GM23248 (cell line): Measurements from ENCODE around the gene MDGA2. TPM values are rescaled to one million over a fixed set of nuclear protein-coding genes. Genes with fewer than 3 reads are reported as not detected.

Source experiments
- DNase-seq: peaks from one replicate; pipeline ENCODE4 v3.0.0-alpha.2; 2015
- H2AFZ ChIP-seq: fragments of 200-600 bp; sonication (generic); 2 replicates; pipeline ENCODE4 v1.6.1; 2016; ENCODE audit warnings: antibody characterized with exemption
- H3F3A ChIP-seq: fragments of 200-600 bp; sonication (generic); 2 replicates; pipeline ENCODE4 v1.6.1; 2016; ENCODE audit warnings: mild to moderate bottlenecking, antibody characterized with exemption, mixed run types; ENCODE audit not compliant: insufficient read depth
- H3K27ac ChIP-seq: fragments of 200-600 bp; sonication (generic); 2 replicates; pipeline ENCODE4 v1.5.1; 2016; ENCODE audit warnings: mild to moderate bottlenecking
- H3K27me3 ChIP-seq: fragments of 200-600 bp; sonication (generic); replicated peaks from 2 replicates; pipeline ENCODE4 v1.6.1; 2016; ENCODE audit warnings: mild to moderate bottlenecking; ENCODE audit not compliant: insufficient read depth
- H3K36me3 ChIP-seq: fragments of 200-600 bp; sonication (generic); 2 replicates; pipeline ENCODE4 v1.6.1; 2016; ENCODE audit warnings: low read depth, mild to moderate bottlenecking
- H3K4me1 ChIP-seq: fragments of 200-600 bp; sonication (generic); 2 replicates; pipeline ENCODE4 v1.6.1; 2016; ENCODE audit warnings: mild to moderate bottlenecking; ENCODE audit not compliant: insufficient read depth
- H3K4me2 ChIP-seq: fragments of 200-600 bp; sonication (generic); one replicate; pipeline ENCODE4 v1.6.1; 2016; ENCODE audit warnings: mild to moderate bottlenecking; ENCODE audit not compliant: unreplicated experiment
- H3K4me3 ChIP-seq: fragments of 200-600 bp; sonication (generic); 2 replicates; pipeline ENCODE4 v1.5.1; 2016; ENCODE audit warnings: mild to moderate bottlenecking
- H3K79me2 ChIP-seq: fragments of 200-600 bp; sonication (generic); 2 replicates; pipeline ENCODE4 v1.6.1; 2016; ENCODE audit warnings: mild to moderate bottlenecking; ENCODE audit not compliant: insufficient read depth
- H3K9ac ChIP-seq: fragments of 200-600 bp; sonication (generic); 2 replicates; pipeline ENCODE4 v1.6.1; 2016; ENCODE audit warnings: mild to moderate bottlenecking
- H3K9me2 ChIP-seq: fragments of 200-600 bp; sonication (generic); 2 replicates; pipeline ENCODE4 v1.6.1; 2016; ENCODE audit warnings: mixed run types, mild to moderate bottlenecking, moderate library complexity; ENCODE audit not compliant: insufficient read depth
- H3K9me3 ChIP-seq: fragments of 200-600 bp; sonication (generic); one replicate; pipeline ENCODE4 v1.6.1; 2017; ENCODE audit warnings: low read depth
- H4K20me1 ChIP-seq: fragments of 200-600 bp; sonication (generic); 2 replicates; pipeline ENCODE4 v1.6.0; 2016; ENCODE audit not compliant: insufficient read depth
- EZH2 ChIP-seq: fragments of 200-600 bp; sonication (generic); IDR thresholded peaks from 2 replicates; pipeline ENCODE4 v1.6.1; 2018; ENCODE audit warnings: antibody characterized with exemption, mild to moderate bottlenecking; ENCODE audit not compliant: insufficient read depth, poor library complexity, severe bottlenecking
- EZH2phosphoT487 ChIP-seq: fragments of 200-600 bp; sonication (generic); IDR thresholded peaks from 2 replicates; pipeline ENCODE4 v1.6.1; 2018; ENCODE audit warnings: antibody characterized with exemption, moderate library complexity, mild to moderate bottlenecking, low read depth; ENCODE audit not compliant: insufficient read depth
- WGBS, 2 experiments: methylation state at CpG; one replicate each; pipeline ENCODE4 v1.1.6; 2015 to 2017; ENCODE audit warnings: low lambda C conversion rate in 2 of 2, low coverage in 1 of 2; ENCODE audit errors: missing lambda C conversion rate in 2 of 2; 5-methylcytosine and 5-hydroxymethylcytosine counted together
- in situ Hi-C: fragments of 300-500 bp; cut with MboI; formaldehyde crosslinking; loops from 2 replicates; pipeline ENCODE4 v1.15.0; 2020
- polyA plus RNA-seq: library from polyadenylated mRNA; unstranded; fragments of >200 nt; fragmentation: Nextera tagmentation; extraction: Ambion mirVana; gene quantifications from 2 replicates; pipeline ENCODE4 v1.2.1, GENCODE V29; 2016
- total RNA-seq: library from RNA; depleted of rRNA; stranded (reverse); fragments of >200 nt; shearing (Covaris generic); gene quantifications from 2 replicates; pipeline ENCODE4 v1.2.3, GENCODE V29; 2014

Gene MDGA2
- total and polyA plus RNA-seq, 2 experiments from 2014 or later: not detected

- H3K27me3 ChIP-seq: no peaks in the 10 kb centered on the region
- H3K9ac ChIP-seq: no peak overlapping the region
- in situ Hi-C loops: no loop called here
- TF ChIP-seq EZH2phosphoT487: no peak
- no peak for TF ChIP-seq EZH2
- H3K9me2 ChIP-seq: no peaks in the 10 kb centered on the region
- no peak overlapping the region for H2AFZ ChIP-seq
- WGBS, 2 experiments: 30 to 47% methylated on average over 2 of the region's 2 CpGs
- H3K4me1 ChIP-seq: no peaks in the 10 kb centered on the region
- no peak overlapping the region for H3K4me2 ChIP-seq
- DNase-seq: no peak
- no peak overlapping the region for H3K27ac ChIP-seq
- H3F3A ChIP-seq: no peaks in the 10 kb centered on the region
- H4K20me1 ChIP-seq: no peaks in the 10 kb centered on the region
- H3K79me2 ChIP-seq: no peaks in the 10 kb centered on the region
- no peak overlapping the region for H3K4me3 ChIP-seq
- no peaks in the 10 kb centered on the region for H3K36me3 ChIP-seq
- no peaks in the 10 kb centered on the region for H3K9me3 ChIP-seq
Measured at GRCh38 chr14:47262801-47263200, 412.6 kb downstream of the MDGA2 start.

DNA sequence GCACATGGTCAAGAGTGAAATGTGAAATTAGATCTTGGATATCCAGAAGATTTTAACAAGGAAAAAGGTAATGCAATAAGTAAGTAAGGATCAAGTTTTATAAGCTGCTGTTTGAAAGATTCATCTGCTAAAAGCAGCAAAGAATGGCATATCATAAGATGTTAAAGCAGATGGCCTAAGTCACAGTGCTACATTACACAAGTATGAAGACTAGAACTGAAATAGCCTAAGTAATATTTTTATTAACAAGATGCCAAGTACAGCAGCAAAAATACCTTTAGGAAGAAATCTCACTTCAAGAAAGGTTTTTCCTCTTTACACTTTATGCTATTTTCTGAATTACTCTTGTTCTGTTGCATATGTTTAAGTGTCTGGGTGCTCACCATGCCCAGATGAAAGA is 414.1 kb downstream of the MDGA2 start:
- Histone ChIP-seq H4K20me1 (no peaks in the 10 kb centered on the region), H3K4me3 (no peak overlapping the region), H3K9me3 (no peaks in the 10 kb centered on the region), H3K36me3 (no peaks in the 10 kb centered on the region), H3K9ac (no peak overlapping the region), H3K4me1 (no peaks in the 10 kb centered on the region), H2AFZ (no peak overlapping the region), H3K9me2 (no peaks in the 10 kb centered on the region), H3K4me2 (no peak overlapping the region), H3K27me3 (no peaks in the 10 kb centered on the region), H3F3A (no peaks in the 10 kb centered on the region), H3K27ac (no peak overlapping the region), H3K79me2 (no peaks in the 10 kb centered on the region)
- TF ChIP-seq EZH2: no peak
- no peak for TF ChIP-seq EZH2phosphoT487
- DNase-seq: no peak
- in situ Hi-C loops: no loop called here

DNA sequence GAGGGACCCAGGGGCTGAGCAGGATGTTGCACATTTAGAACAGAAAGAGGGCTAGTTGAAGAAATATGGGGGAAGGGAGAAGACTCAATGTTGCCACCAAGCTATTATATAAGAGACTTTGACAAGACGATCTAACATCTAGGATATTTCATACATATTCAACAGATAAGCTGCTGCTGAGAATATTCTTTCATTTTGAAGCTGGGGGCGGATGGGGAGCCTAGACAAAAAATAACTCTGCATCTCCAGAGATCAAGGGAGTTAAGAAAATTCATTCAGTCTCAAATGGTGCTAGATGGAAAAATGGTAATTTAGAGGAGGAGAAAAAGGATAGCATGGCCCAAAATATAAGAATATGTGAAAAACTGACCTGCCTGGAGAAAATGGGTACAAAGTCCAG is 415.6 kb downstream of the MDGA2 start:
- no peaks in the 10 kb centered on the region for H3K4me1 ChIP-seq
- no peaks in the 10 kb centered on the region for H4K20me1 ChIP-seq
- no peaks in the 10 kb centered on the region for H3K79me2 ChIP-seq
- H3K9me3 ChIP-seq: no peaks in the 10 kb centered on the region
- no peaks in the 10 kb centered on the region for H3F3A ChIP-seq
- H3K27me3 ChIP-seq: no peaks in the 10 kb centered on the region
- no peaks in the 10 kb centered on the region for H3K9me2 ChIP-seq
- TF ChIP-seq EZH2 (no peak), EZH2phosphoT487 (no peak)
- H3K4me2 ChIP-seq: no peak overlapping the region
- WGBS, 2 experiments: 10 to 14% methylated on average over 2 of the region's 2 CpGs
- no peak overlapping the region for H2AFZ ChIP-seq
- no peak for DNase-seq
- H3K36me3 ChIP-seq: no peaks in the 10 kb centered on the region
- H3K27ac ChIP-seq: no peak overlapping the region
- no peak overlapping the region for H3K4me3 ChIP-seq
- in situ Hi-C loops: no loop called here
- H3K9ac ChIP-seq: no peak overlapping the region

GRCh38 chr14:47257013-47257412 is 418.4 kb downstream of the MDGA2 start:
- Histone ChIP-seq H4K20me1 (no peaks in the 10 kb centered on the region), H3K9me3 (no peaks in the 10 kb centered on the region), H3K9ac (no peak overlapping the region), H3K27me3 (no peaks in the 10 kb centered on the region), H3K27ac (no peak overlapping the region), H3K4me1 (no peaks in the 10 kb centered on the region), H3F3A (no peaks in the 10 kb centered on the region), H2AFZ (no peak overlapping the region), H3K4me3 (no peak overlapping the region), H3K4me2 (no peak overlapping the region), H3K79me2 (no peaks in the 10 kb centered on the region), H3K36me3 (no peaks in the 10 kb centered on the region), H3K9me2 (no peaks in the 10 kb centered on the region)
- in situ Hi-C loops: no loop called here
- TF ChIP-seq EZH2phosphoT487: no peak
- no peak for TF ChIP-seq EZH2
- DNase-seq: no peak
- 14 to 17% methylated on average over 2 of the region's 2 CpGs for WGBS, 2 experiments

GRCh38 chr14:47252802-47253201 is 422.6 kb downstream of the MDGA2 start:
- 36 to 44% methylated on average over 4 of the region's 4 CpGs for WGBS, 2 experiments
- H3K4me3 ChIP-seq: no peak overlapping the region
- in situ Hi-C loops: no loop called here
- H3K27ac ChIP-seq: no peak overlapping the region
- H3K9me3 ChIP-seq: no peaks in the 10 kb centered on the region
- no peaks in the 10 kb centered on the region for H4K20me1 ChIP-seq
- H3K9ac ChIP-seq: no peak overlapping the region
- H3K27me3 ChIP-seq: no peaks in the 10 kb centered on the region
- no peak overlapping the region for H3K4me2 ChIP-seq
- H2AFZ ChIP-seq: no peak overlapping the region
- H3K9me2 ChIP-seq: no peaks in the 10 kb centered on the region
- DNase-seq: no peak
- TF ChIP-seq EZH2 (no peak), EZH2phosphoT487 (no peak)
- H3K4me1 ChIP-seq: no peaks in the 10 kb centered on the region
- no peaks in the 10 kb centered on the region for H3F3A ChIP-seq
- H3K79me2 ChIP-seq: no peaks in the 10 kb centered on the region
- no peaks in the 10 kb centered on the region for H3K36me3 ChIP-seq
